Kidney glomerular epithelial cell (primary cell): Measurements from ENCODE around the gene LMOD3.

ENCODE experiments used
- DNase-seq: peaks from one replicate; lab custom pipeline; 2025; lab: John Stamatoyannopoulos, UW

The LMOD3 gene

GRCh38 chr3:69058180-69058946 lies 64.0 kb downstream of the LMOD3 start:
- no peak for DNase-seq
